Central memory CD8-positive, alpha-beta T cell (primary cell): ENCODE results near the gene SSTR3.

Source experiments
- ATAC-seq: fragments of 150-1000 bp; cut with Tn5 transposase; replicated peaks from 2 replicates; pipeline ENCODE4 v1.10.0; 2022; ENCODE audit warnings: mild to moderate bottlenecking, moderate FRiP score, moderate number of reproducible peaks; ENCODE audit not compliant: poor library complexity, severe bottlenecking; ENCODE audit errors: extremely low read depth
- DNase-seq, 2 donors: peaks; one replicate each; pipeline ENCODE4 v3.0.0; 2021; ENCODE audit warnings: low spot score in 2 of 2
- H3K27ac Mint-ChIP-seq: one replicate; pipeline ENCODE4 v1.8.0; 2022; ENCODE audit warnings: low read depth, mild to moderate bottlenecking, moderate library complexity, mixed read lengths
- H3K27me3 Mint-ChIP-seq: one replicate; pipeline ENCODE4 v1.8.0; 2022; ENCODE audit warnings: mixed read lengths
- H3K36me3 Mint-ChIP-seq: one replicate; pipeline ENCODE4 v1.8.0; 2022; ENCODE audit warnings: mild to moderate bottlenecking, moderate library complexity, mixed read lengths; ENCODE audit not compliant: insufficient read depth
- H3K4me1 Mint-ChIP-seq: one replicate; pipeline ENCODE4 v1.8.0; 2022; ENCODE audit warnings: mixed read lengths
- H3K4me3 Mint-ChIP-seq: one replicate; pipeline ENCODE4 v1.8.0; 2022; ENCODE audit warnings: mild to moderate bottlenecking, moderate library complexity, mixed read lengths
- H3K9me3 Mint-ChIP-seq: one replicate; pipeline ENCODE4 v1.8.0; 2022; ENCODE audit warnings: mixed read lengths

The SSTR3 gene

DNA sequence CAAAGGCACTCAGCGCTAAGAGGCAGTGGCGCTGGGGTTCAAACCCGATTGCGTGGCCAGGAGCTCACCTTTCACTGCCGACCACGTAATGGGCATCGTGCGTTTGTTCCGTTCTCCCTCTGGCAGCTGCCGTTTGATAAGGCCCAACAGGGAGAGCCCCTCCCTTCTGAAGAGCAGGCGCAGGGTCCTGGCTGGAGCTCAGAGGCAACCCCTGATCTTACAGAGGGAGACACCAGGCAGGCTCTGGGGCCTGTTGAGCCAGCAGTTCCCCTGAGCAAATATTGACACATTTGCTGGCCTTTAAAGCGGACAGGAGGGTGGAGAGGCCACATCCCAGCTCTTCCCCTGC is 12.5 kb downstream of the SSTR3 start:
- peak overlapping the region; percentile 92 for H3K27ac Mint-ChIP-seq
- peaks cover 39% of the 10 kb centered on the region for H3K4me1 Mint-ChIP-seq
- H3K4me3 Mint-ChIP-seq: peak overlapping the region; percentile 85
- H3K36me3 Mint-ChIP-seq: peaks cover 3% of the 10 kb centered on the region
- no peaks in the 10 kb centered on the region for H3K9me3 Mint-ChIP-seq
- no peaks in the 10 kb centered on the region for H3K27me3 Mint-ChIP-seq
- DNase-seq: no peak
- ATAC-seq: no peak

DNA sequence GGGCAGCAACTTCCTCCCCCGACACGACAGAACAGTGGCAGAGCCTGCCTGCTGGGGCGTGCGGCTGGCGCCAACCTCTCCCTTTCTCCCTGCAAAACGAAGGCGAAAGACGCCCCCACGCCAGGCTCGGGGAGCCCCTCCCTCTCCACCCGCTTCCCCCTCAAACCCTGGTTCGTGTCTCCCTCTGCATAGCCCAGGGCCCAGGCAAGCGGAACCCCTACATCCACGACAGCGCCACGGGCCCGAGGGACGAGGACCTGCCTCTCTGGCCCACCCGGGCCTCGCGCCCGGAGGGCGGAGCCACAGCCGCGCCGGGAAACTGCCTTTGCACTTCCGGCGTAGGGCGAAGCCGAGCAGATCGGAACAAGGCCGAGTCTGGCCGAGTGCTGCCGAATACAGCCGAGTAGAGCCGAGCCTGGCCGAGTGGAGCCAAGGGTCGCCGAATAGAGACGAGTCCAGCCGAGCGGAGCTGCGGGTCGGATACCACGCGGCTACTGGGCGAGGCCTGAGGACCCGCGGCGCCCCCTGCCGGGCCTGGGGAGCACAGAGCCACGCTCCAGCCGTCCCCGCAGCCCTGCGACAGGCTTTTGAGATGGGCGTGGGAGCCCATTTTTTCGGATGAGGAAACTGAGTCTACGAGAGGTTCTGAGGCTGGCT is 13.0 kb downstream of the SSTR3 start:
- H3K4me1 Mint-ChIP-seq: peaks cover 44% of the 10 kb centered on the region
- DNase-seq (peak; percentile 100), ATAC-seq (peak; percentile 91)
- H3K36me3 Mint-ChIP-seq: peaks cover 3% of the 10 kb centered on the region
- no peaks in the 10 kb centered on the region for H3K27me3 Mint-ChIP-seq
- peak overlapping the region; percentile 92 for H3K27ac Mint-ChIP-seq
- no peaks in the 10 kb centered on the region for H3K9me3 Mint-ChIP-seq
- peak overlapping the region; percentile 85 for H3K4me3 Mint-ChIP-seq

DNA sequence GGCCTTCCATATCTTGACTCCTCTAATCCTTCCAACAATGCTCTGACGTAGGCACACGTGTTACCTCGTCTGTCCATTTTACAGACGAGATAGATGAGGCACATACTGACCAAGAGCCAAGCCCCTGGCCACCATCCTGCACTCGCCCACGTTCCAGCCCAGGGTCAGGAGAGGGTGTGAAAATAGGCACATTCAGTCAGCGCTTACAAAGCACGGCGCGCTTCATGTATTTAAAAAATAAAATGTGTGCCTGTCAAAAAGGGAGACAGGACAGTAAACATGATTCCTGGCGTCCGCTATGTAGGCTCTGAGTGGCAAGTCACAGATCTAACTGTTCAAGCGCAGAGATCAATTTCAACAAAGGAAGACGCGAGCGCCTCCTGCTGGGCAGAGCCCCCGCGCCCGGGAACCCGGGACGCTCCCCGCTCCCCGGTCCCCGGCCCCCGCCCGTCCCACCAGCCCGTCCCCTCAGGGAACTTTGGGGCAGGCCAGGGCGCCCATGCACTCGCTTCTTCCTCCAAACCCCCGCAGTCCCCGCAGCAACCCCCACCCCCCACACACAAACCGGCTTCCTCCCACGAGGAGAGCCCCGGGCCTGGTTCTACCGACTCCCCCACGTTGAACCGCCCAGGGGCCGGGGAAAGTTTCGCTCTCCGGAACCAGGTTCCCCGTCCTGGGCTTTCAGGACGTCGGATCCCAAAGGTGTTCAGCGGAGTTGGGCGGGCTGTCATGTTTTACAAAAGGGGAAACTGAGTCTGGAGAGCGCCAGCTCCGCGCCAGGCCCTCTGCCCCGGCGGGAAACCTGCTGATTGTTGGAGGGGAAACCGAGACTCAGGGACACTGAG is 13.8 kb downstream of the SSTR3 start:
- peak overlapping the region; percentile 85 for H3K4me3 Mint-ChIP-seq
- peak overlapping the region; percentile 92 for H3K27ac Mint-ChIP-seq
- H3K9me3 Mint-ChIP-seq: no peaks in the 10 kb centered on the region
- DNase-seq (peak; percentile 83 to 95), ATAC-seq (peak; percentile 64)
- H3K36me3 Mint-ChIP-seq: peaks cover 3% of the 10 kb centered on the region
- H3K27me3 Mint-ChIP-seq: no peaks in the 10 kb centered on the region
- peaks cover 51% of the 10 kb centered on the region for H3K4me1 Mint-ChIP-seq

DNA sequence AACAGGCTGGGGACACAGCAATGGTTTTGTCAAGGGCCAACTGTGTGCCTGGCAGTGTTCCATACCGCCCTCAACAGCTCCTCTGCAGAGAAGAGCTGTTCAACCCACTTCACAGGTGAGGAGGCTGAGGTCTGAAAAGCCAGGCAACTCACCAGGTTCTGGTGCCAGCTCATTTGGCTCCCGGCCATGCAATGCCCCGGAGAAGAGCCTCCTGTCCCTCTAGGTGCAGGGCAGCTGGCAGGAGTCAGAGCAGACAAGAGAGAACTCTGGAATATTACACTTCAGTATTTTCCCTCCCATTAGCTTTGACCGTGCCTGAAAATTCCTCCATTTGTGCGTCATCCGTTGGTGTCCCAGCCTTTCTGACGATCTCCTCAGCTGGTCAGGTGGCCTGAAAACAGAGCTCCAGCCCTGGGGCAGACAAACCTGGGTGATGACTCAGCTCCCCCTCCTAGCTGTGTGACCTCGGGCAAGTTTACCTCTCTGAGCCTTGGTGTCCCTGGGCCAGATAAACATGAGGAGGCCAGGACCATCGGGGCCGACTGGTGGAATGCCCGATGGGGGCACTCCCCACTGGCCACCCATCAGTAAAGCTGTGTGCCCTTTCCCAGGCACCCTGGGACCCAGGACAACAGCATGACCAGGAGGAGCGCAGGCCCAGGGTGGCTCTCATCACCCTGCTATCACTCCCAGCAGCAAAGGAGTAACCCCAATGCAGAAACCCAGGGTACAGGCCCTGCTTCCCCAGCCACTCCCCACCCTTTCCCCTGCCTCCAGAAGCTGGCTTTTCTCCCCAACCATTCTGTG is 14.6 kb downstream of the SSTR3 start:
- Mint-ChIP-seq H3K4me3 (peak overlapping the region; percentile 85), H3K4me1 (peaks cover 54% of the 10 kb centered on the region), H3K36me3 (peaks cover 3% of the 10 kb centered on the region), H3K9me3 (no peaks in the 10 kb centered on the region), H3K27ac (peak overlapping the region; percentile 92), H3K27me3 (no peaks in the 10 kb centered on the region)
- no peak for ATAC-seq
- DNase-seq: no peak

GRCh38 chr22:37196539-37197450 is 15.5 kb downstream of the SSTR3 start:
- Mint-ChIP-seq H3K27ac (no peak overlapping the region), H3K27me3 (no peaks in the 10 kb centered on the region), H3K4me3 (peak overlapping the region; percentile 85), H3K4me1 (peaks cover 55% of the 10 kb centered on the region), H3K9me3 (no peaks in the 10 kb centered on the region), H3K36me3 (peaks cover 3% of the 10 kb centered on the region)
- ATAC-seq (no peak), DNase-seq (no peak)

DNA sequence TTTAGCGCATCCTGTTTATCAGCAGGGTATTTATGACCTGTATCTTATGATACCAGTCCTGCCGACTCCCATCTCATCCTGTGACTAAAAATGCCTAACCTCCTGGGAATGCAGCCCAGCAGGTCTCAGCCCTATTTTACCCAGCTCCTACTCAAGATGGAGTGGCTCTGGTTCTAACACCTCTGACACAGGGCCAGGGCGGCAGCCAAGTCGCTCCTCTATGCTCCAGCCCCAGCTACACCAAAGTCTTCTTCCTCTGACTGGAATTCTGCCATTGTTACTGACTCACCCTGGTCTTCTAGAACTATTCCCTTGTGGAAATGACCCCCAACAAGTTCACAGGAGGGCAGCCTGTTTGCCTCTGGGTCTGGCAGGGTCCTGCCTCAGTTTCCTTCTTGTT is 16.4 kb downstream of the SSTR3 start:
- no peak for ATAC-seq
- H3K4me1 Mint-ChIP-seq: peaks cover 55% of the 10 kb centered on the region
- peak overlapping the region; percentile 26 for H3K27ac Mint-ChIP-seq
- H3K36me3 Mint-ChIP-seq: peaks cover 3% of the 10 kb centered on the region
- H3K4me3 Mint-ChIP-seq: no peak overlapping the region
- DNase-seq: no peak
- H3K9me3 Mint-ChIP-seq: no peaks in the 10 kb centered on the region
- no peaks in the 10 kb centered on the region for H3K27me3 Mint-ChIP-seq

DNA sequence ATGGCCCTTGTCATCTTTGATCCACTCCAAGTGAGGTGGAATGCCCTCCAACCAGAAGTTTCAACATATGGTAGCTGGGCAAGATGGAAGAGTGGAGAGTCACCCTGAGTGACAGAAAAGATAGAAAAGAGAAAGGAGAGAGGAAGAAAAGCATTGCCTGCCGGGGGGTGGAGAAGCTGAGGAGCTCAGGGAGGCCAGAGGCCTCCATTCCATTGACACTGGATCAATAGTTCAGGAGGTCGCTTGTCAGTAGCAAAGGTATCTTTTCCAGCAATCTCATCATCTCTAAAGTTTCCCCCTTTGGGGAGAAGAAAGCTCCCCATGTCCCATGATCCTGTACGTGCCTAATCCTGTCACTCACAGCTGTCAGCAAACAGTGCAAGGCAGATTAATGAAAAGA is 17.5 kb downstream of the SSTR3 start:
- Mint-ChIP-seq H3K4me1 (peaks cover 55% of the 10 kb centered on the region), H3K27me3 (no peaks in the 10 kb centered on the region), H3K36me3 (peaks cover 3% of the 10 kb centered on the region), H3K27ac (peak overlapping the region; percentile 81), H3K4me3 (no peak overlapping the region), H3K9me3 (no peaks in the 10 kb centered on the region)
- ATAC-seq (no peak), DNase-seq (no peak)

GRCh38 chr22:37193629-37194191 is 18.6 kb downstream of the SSTR3 start:
- Mint-ChIP-seq H3K4me1 (peaks cover 58% of the 10 kb centered on the region), H3K27ac (peak overlapping the region; percentile 81), H3K9me3 (no peaks in the 10 kb centered on the region), H3K36me3 (no peaks in the 10 kb centered on the region), H3K4me3 (peak overlapping the region; percentile 38), H3K27me3 (no peaks in the 10 kb centered on the region)
- ATAC-seq (peak; percentile 55), DNase-seq (peak in 1 of 2 donors; percentile 44)

GRCh38 chr22:37192741-37193140 is 19.5 kb downstream of the SSTR3 start:
- Mint-ChIP-seq H3K27ac (peak overlapping the region; percentile 81), H3K36me3 (no peaks in the 10 kb centered on the region), H3K4me3 (no peak overlapping the region), H3K4me1 (peaks cover 61% of the 10 kb centered on the region), H3K27me3 (no peaks in the 10 kb centered on the region), H3K9me3 (no peaks in the 10 kb centered on the region)
- DNase-seq: no peak
- ATAC-seq: no peak

DNA sequence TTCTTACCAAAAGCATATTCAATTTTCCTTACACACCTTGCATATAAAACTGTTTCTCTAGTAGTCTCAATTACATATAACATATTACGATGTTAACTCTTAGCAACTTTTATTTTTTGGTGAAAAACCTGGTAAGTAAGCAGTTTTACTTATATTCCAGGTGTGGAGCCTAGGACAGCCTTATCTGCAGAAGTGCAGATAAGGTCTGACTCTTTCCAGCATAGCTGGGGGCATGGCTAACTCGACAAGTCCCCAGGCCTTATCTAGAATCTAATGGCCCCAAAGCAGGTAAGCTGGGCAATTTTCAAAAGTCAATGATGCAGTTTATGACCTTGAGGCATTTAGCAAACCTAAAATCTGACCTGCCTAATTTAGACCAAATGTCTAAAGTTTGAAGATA is 20.1 kb downstream of the SSTR3 start:
- H3K4me1 Mint-ChIP-seq: peaks cover 61% of the 10 kb centered on the region
- H3K27ac Mint-ChIP-seq: peak overlapping the region; percentile 81

GRCh38 chr22:37190262-37190780 is 22.0 kb downstream of the SSTR3 start:
- Mint-ChIP-seq H3K4me3 (no peak overlapping the region), H3K27me3 (no peaks in the 10 kb centered on the region), H3K27ac (no peak overlapping the region), H3K4me1 (peaks cover 65% of the 10 kb centered on the region), H3K36me3 (peaks cover 3% of the 10 kb centered on the region), H3K9me3 (no peaks in the 10 kb centered on the region)
- no peak for DNase-seq
- no peak for ATAC-seq

More for the DNA sequence above, 20.1 kb downstream of the SSTR3 start:
- Mint-ChIP-seq H3K9me3 (no peaks in the 10 kb centered on the region), H3K27me3 (no peaks in the 10 kb centered on the region), H3K36me3 (no peaks in the 10 kb centered on the region), H3K4me3 (no peak overlapping the region)
- DNase-seq (no peak), ATAC-seq (no peak)
